PC-9 (cell line): ENCODE data around the gene RHCE. TPM values are rescaled to one million over a fixed set of nuclear protein-coding genes. Genes with fewer than 3 reads are reported as not detected.

ENCODE experiments used
- BruUV-seq: library from RNA; stranded (reverse); fragments of 400-500 nt; replicated peaks from 2 replicates; lab custom pipeline; 2021; lab: Mats Ljungman, UMichigan
- CTCF ChIA-PET: fragments of 300-600 bp; sonication (Branson Sonifier 250); formaldehyde crosslinking; loops from one replicate; lab custom pipeline; 2022; ENCODE audit warnings: antibody characterized with exemption; lab: Charles Lee
- POLR2A ChIA-PET: fragments of 300-600 bp; sonication (Branson Sonifier 250); formaldehyde crosslinking; loops from one replicate; lab custom pipeline; 2022; ENCODE audit warnings: antibody characterized with exemption; ENCODE audit not compliant: unreplicated experiment; lab: Charles Lee
- DNase-seq, 2 experiments: peaks; one replicate each; pipeline versions ENCODE4 v3.0.0 to v3.0.0-alpha.2; 2015 to 2022; ENCODE audit warnings: mixed read lengths in 1 of 2
- H2AFZ ChIP-seq: fragments of 200-600 bp; sonication (generic); 2 replicates; pipeline ENCODE4 v1.8.1; 2017; ENCODE audit warnings: antibody characterized with exemption
- H3F3A ChIP-seq: fragments of 200-600 bp; sonication (generic); 2 replicates; pipeline ENCODE4 v1.8.1; 2017; ENCODE audit warnings: antibody characterized with exemption, mild to moderate bottlenecking, low read depth; ENCODE audit not compliant: insufficient read depth
- H3K27ac ChIP-seq: fragments of 200-600 bp; sonication (generic); 2 replicates; pipeline ENCODE4 v1.6.1; 2016; ENCODE audit warnings: mixed run types
- H3K27me3 ChIP-seq: fragments of 200-600 bp; sonication (generic); 2 replicates; pipeline ENCODE4 v1.6.1; 2016; ENCODE audit warnings: low read depth, mixed run types; ENCODE audit not compliant: insufficient read depth
- H3K36me3 ChIP-seq: fragments of 200-600 bp; sonication (generic); 2 replicates; pipeline ENCODE4 v1.6.1; 2016; ENCODE audit warnings: low read depth, mixed run types
- H3K4me1 ChIP-seq: fragments of 200-600 bp; sonication (generic); replicated peaks from 2 replicates; pipeline ENCODE4 v1.6.1; 2016; ENCODE audit warnings: mixed run types; ENCODE audit not compliant: insufficient read depth
- H3K4me2 ChIP-seq: fragments of 200-600 bp; sonication (generic); 2 replicates; pipeline ENCODE4 v1.6.1; 2017; ENCODE audit warnings: mixed run types
- H3K4me3 ChIP-seq: fragments of 200-600 bp; sonication (generic); 2 replicates; pipeline ENCODE4 v1.6.1; 2016; ENCODE audit warnings: mixed run types
- H3K79me2 ChIP-seq: fragments of 200-600 bp; sonication (generic); 2 replicates; pipeline ENCODE4 v1.6.1; 2017; ENCODE audit warnings: low read depth, mixed run types
- H3K9me2 ChIP-seq: fragments of 200-600 bp; sonication (generic); 2 replicates; pipeline ENCODE4 v1.8.1; 2017; ENCODE audit warnings: mild to moderate bottlenecking; ENCODE audit not compliant: insufficient read depth
- H3K9me3 ChIP-seq: fragments of 200-600 bp; sonication (generic); 2 replicates; pipeline ENCODE4 v1.8.1; 2016; ENCODE audit warnings: low read depth; ENCODE audit not compliant: insufficient read depth
- H4K20me1 ChIP-seq: fragments of 200-600 bp; sonication (generic); 2 replicates; pipeline ENCODE4 v1.8.1; 2017; ENCODE audit not compliant: insufficient read depth
- CTCF ChIP-seq: fragments of 200-600 bp; sonication (generic); conservative IDR thresholded peaks from 2 replicates; pipeline ENCODE4 v1.6.1; 2017; ENCODE audit warnings: mixed run types, antibody characterized with exemption, mild to moderate bottlenecking, moderate library complexity
- EZH2 ChIP-seq: fragments of 200-600 bp; sonication (generic); IDR thresholded peaks from 2 replicates; pipeline ENCODE4 v1.8.0; 2017; ENCODE audit warnings: antibody characterized with exemption, low read depth
- intact Hi-C: fragments of 100-400 bp; cut with micrococcal nuclease; formaldehyde crosslinking; loops from one replicate; pipeline ENCODE4 v1.10.0; 2022; ENCODE audit not compliant: unreplicated experiment
- total RNA-seq: library from RNA; stranded (reverse); gene quantifications from 2 replicates; pipeline ENCODE4 v1.2.3, GENCODE V29; 2021

The RHCE gene
- total RNA-seq, 1 experiment from 2014 or later, result 0.22 TPM

DNA sequence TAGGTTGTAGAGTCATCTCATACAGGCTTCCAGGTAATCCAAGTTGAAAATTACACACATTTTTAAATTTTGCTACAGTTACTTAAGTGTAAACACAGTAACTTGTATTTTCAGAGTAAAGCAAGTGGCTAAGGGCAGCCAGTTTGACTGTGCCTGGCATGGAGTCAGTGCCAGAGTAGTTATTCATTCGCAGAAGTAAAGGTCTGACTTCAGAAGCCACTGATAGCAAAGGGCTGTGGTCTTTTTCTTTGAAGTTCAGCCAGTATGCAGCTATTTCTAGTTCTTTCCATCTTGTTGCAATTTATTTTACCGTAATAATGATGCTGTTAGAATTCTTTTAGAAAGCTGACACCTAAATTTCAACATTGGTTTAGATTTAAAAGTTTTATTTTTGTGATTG, 73.1 kb downstream of the RHCE start:
- intact Hi-C loops, result no loop called here
- Histone ChIP-seq H3F3A (0 out of 2 replicates have a peak, but pooled peaks cover 8% of the 10 kb centered on the region), H3K36me3 (no peaks in the 10 kb centered on the region), H3K27ac (no peak overlapping the region), H3K4me3 (no peak overlapping the region), H3K9me3 (no peaks in the 10 kb centered on the region), H3K4me1 (no peaks in the 10 kb centered on the region), H2AFZ (no peak overlapping the region), H3K27me3 (no peaks in the 10 kb centered on the region), H3K79me2 (0 out of 2 replicates have a peak, but pooled peaks cover 5% of the 10 kb centered on the region), H4K20me1 (no peaks in the 10 kb centered on the region), H3K9me2 (no peaks in the 10 kb centered on the region), H3K4me2 (no peak overlapping the region)
- DNase-seq, result no peak
- ChIA-PET POLR2A (no interaction called here), CTCF (no interaction called here)
- no peak for TF ChIP-seq CTCF
- no peak for TF ChIP-seq EZH2
- no TSS peak for BruUV-seq

DNA sequence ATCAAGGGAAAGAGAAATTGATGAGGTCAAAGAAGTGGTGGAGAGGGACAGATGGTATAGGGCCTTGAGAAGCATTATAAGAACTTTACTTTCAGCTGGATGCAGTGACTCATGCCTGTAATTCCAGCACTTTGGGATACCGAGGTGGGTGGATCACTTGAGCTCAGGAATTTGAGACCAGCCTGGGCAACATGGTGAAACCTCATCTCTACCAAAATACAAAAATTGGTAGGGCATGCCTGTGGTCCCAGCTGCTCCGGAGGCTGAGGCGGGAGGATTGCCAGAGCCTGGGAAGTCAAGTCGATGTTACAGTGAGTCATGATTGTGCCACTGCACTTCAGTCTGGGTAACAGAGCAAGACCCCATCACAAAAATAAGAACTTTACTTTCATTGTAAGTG, 76.8 kb downstream of the RHCE start:
- H3K4me3 ChIP-seq, result no peak overlapping the region
- intact Hi-C loops, result no loop called here
- BruUV-seq, result no TSS peak

GRCh38 chr1:25342846-25343245, 77.8 kb downstream of the RHCE start:
- no TSS peak for BruUV-seq

More for the DNA sequence above, 76.8 kb downstream of the RHCE start:
- no peak for DNase-seq
- no peaks in the 10 kb centered on the region for H3K9me3 ChIP-seq
- H3K4me1 ChIP-seq, result peaks cover 17% of the 10 kb centered on the region
- H3K36me3 ChIP-seq, result no peaks in the 10 kb centered on the region
- no peak overlapping the region for H3K4me2 ChIP-seq
- H3K27ac ChIP-seq, result no peak overlapping the region
- no peaks in the 10 kb centered on the region for H3K27me3 ChIP-seq
- TF ChIP-seq CTCF, result no peak
- no peak for TF ChIP-seq EZH2
- peaks cover 41% of the 10 kb centered on the region for H3K79me2 ChIP-seq
- ChIA-PET POLR2A (interaction anchor here (0.7 kb wide), 1 partner anchor 99 kb away, joined by 6 read pairs; no protein-coding TSS in a partner anchor), CTCF (no interaction called here)
- peaks cover 6% of the 10 kb centered on the region; the same call in 1 of the 2 replicates for H4K20me1 ChIP-seq
- no peaks in the 10 kb centered on the region for H3K9me2 ChIP-seq
- no peaks in the 10 kb centered on the region; the same call in 1 of the 2 replicates for H3F3A ChIP-seq
- H2AFZ ChIP-seq, result no peak overlapping the region

More at GRCh38 chr1:25342846-25343245, 77.8 kb downstream of the RHCE start:
- intact Hi-C loops, result no loop called here
- H4K20me1 ChIP-seq, result peaks cover 6% of the 10 kb centered on the region; the same call in 1 of the 2 replicates
- H3K27ac ChIP-seq, result no peak overlapping the region
- peaks cover 17% of the 10 kb centered on the region for H3K4me1 ChIP-seq
- H3K4me2 ChIP-seq, result no peak overlapping the region
- H3K79me2 ChIP-seq, result peaks cover 41% of the 10 kb centered on the region
- no peaks in the 10 kb centered on the region for H3K9me3 ChIP-seq
- H3F3A ChIP-seq, result no peaks in the 10 kb centered on the region; the same call in 1 of the 2 replicates
- H3K4me3 ChIP-seq, result no peak overlapping the region
- TF ChIP-seq EZH2 (no peak), CTCF (no peak)
- no peak overlapping the region for H2AFZ ChIP-seq
- CTCF ChIA-PET, result no interaction called here
- no peaks in the 10 kb centered on the region for H3K36me3 ChIP-seq
- no peaks in the 10 kb centered on the region for H3K9me2 ChIP-seq
- POLR2A ChIA-PET, result no interaction called here
- DNase-seq, result no peak
- no peaks in the 10 kb centered on the region for H3K27me3 ChIP-seq
